Cerebellar nuclear complex (tissue), 1 donor: ENCODE data around the gene RNF167.

ENCODE experiments used
- DNase-seq, 2 experiments: peaks; one replicate each; lab custom pipeline; 2025; lab: John Stamatoyannopoulos, UW

The RNF167 gene

GRCh38 chr17:4938688-4939545, 1.2 kb upstream of the RNF167 start:
- DNase-seq: no peak

GRCh38 chr17:4939546-4939795, 597 bp upstream of the RNF167 start:
- no peak for DNase-seq

- DNase-seq: no peak
Measured at GRCh38 chr17:4940555-4941318, 669 bp downstream of the RNF167 start.

- DNase-seq: no peak
Measured at GRCh38 chr17:4941319-4941610, 1.2 kb downstream of the RNF167 start.

GRCh38 chr17:4942760-4943508, 2.9 kb downstream of the RNF167 start:
- no peak for DNase-seq

GRCh38 chr17:4944163-4944553, 4.1 kb downstream of the RNF167 start:
- DNase-seq: no peak

- DNase-seq: no peak
Measured at GRCh38 chr17:4944554-4945175, 4.6 kb downstream of the RNF167 start.

- no peak for DNase-seq
Measured at GRCh38 chr17:4945176-4945943, 5.3 kb downstream of the RNF167 start.

- no peak for DNase-seq
Measured at GRCh38 chr17:4945944-4946280, 5.8 kb downstream of the RNF167 start.

- DNase-seq: no peak
Measured at GRCh38 chr17:4946312-4946976, 6.4 kb downstream of the RNF167 start.

- no peak for DNase-seq
Measured at GRCh38 chr17:4947010-4947410, 6.9 kb downstream of the RNF167 start.

- no peak for DNase-seq
Measured at GRCh38 chr17:4947411-4948165, 7.5 kb downstream of the RNF167 start.

GRCh38 chr17:4948166-4948930, 8.3 kb downstream of the RNF167 start, which contains the start of gene PFN1:
TSS of gene PFN1 (minus strand) at chr17:4948530. CDS start at chr17:4948394, 136 bp downstream.
- DNase-seq: no peak

- DNase-seq: no peak
Measured at GRCh38 chr17:4948931-4949320, 8.9 kb downstream of the RNF167 start.

GRCh38 chr17:4949321-4950074, 9.4 kb downstream of the RNF167 start:
- no peak for DNase-seq

GRCh38 chr17:4950075-4950745, 10.1 kb downstream of the RNF167 start:
- no peak for DNase-seq

- DNase-seq: no peak
Measured at GRCh38 chr17:4950746-4951204, 10.7 kb downstream of the RNF167 start, which contains the start of gene ENO3. TSS of gene ENO3 (plus strand) at chr17:4951119. CDS start at chr17:4951830, 711 bp downstream.

GRCh38 chr17:4951486-4951885, 11.4 kb downstream of the RNF167 start:
- no peak for DNase-seq
